WTC11 (cell line): ENCODE measurements around the gene FOXP4.

Source experiments
- JUN ChIP-seq: sonication (generic); formaldehyde crosslinking; IDR thresholded peaks from 2 replicates; pipeline ENCODE4 v1.8.0; 2023; ENCODE audit warnings: mild to moderate bottlenecking, missing genetic modification reagents
- TF ChIP-seq, protein P1 (sequence below): sonication (generic); formaldehyde crosslinking; IDR thresholded peaks from 2 replicates; pipeline ENCODE4 v1.8.1; 2022; ENCODE audit warnings: missing genetic modification reagents, borderline replicate concordance
- TF ChIP-seq, protein P2 (sequence below): fragments of 200-600 bp; IDR thresholded peaks from 2 replicates; pipeline ENCODE4 v1.8.0; 2022; ENCODE audit warnings: antibody characterized with exemption
- TF ChIP-seq, protein P3 (sequence below): sonication (generic); formaldehyde crosslinking; conservative IDR thresholded peaks from 2 replicates; pipeline ENCODE4 v1.8.1; 2023; ENCODE audit warnings: mild to moderate bottlenecking, low read depth, missing genetic modification reagents, moderate library complexity

DNA sequence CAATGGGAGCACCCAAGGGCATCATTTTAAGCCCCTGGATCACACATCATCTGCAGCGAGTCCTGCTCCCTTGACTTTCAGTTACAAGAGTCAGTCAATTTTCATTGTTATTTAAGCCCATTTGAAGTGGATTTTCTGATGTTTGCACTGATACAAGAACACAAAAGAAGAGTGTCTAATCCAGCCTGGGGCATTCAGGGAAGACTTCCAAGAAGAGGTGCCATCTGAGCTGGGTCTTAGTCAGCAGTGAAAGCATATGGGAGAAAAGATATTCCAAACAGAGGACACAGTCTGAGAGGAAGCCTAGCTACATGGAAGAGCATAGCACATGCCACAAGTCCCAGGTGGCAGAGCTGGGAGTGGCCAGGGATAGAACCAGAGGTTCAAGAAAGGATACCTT lies 10.4 kb upstream of the FOXP4 start:
- TF ChIP-seq, protein P1, sequence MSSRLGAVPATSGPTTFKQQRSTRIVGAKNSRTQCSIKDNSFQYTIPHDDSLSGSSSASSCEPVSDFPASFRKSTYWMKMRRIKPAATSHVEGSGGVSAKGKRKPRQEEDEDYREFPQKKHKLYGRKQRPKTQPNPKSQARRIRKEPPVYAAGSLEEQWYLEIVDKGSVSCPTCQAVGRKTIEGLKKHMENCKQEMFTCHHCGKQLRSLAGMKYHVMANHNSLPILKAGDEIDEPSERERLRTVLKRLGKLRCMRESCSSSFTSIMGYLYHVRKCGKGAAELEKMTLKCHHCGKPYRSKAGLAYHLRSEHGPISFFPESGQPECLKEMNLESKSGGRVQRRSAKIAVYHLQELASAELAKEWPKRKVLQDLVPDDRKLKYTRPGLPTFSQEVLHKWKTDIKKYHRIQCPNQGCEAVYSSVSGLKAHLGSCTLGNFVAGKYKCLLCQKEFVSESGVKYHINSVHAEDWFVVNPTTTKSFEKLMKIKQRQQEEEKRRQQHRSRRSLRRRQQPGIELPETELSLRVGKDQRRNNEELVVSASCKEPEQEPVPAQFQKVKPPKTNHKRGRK (CRISPR knock-in tag) = no peak
- TF ChIP-seq, protein P2, sequence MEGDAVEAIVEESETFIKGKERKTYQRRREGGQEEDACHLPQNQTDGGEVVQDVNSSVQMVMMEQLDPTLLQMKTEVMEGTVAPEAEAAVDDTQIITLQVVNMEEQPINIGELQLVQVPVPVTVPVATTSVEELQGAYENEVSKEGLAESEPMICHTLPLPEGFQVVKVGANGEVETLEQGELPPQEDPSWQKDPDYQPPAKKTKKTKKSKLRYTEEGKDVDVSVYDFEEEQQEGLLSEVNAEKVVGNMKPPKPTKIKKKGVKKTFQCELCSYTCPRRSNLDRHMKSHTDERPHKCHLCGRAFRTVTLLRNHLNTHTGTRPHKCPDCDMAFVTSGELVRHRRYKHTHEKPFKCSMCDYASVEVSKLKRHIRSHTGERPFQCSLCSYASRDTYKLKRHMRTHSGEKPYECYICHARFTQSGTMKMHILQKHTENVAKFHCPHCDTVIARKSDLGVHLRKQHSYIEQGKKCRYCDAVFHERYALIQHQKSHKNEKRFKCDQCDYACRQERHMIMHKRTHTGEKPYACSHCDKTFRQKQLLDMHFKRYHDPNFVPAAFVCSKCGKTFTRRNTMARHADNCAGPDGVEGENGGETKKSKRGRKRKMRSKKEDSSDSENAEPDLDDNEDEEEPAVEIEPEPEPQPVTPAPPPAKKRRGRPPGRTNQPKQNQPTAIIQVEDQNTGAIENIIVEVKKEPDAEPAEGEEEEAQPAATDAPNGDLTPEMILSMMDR = no peak
- TF ChIP-seq JUN = no peak
- TF ChIP-seq, protein P3, sequence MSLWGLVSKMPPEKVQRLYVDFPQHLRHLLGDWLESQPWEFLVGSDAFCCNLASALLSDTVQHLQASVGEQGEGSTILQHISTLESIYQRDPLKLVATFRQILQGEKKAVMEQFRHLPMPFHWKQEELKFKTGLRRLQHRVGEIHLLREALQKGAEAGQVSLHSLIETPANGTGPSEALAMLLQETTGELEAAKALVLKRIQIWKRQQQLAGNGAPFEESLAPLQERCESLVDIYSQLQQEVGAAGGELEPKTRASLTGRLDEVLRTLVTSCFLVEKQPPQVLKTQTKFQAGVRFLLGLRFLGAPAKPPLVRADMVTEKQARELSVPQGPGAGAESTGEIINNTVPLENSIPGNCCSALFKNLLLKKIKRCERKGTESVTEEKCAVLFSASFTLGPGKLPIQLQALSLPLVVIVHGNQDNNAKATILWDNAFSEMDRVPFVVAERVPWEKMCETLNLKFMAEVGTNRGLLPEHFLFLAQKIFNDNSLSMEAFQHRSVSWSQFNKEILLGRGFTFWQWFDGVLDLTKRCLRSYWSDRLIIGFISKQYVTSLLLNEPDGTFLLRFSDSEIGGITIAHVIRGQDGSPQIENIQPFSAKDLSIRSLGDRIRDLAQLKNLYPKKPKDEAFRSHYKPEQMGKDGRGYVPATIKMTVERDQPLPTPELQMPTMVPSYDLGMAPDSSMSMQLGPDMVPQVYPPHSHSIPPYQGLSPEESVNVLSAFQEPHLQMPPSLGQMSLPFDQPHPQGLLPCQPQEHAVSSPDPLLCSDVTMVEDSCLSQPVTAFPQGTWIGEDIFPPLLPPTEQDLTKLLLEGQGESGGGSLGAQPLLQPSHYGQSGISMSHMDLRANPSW = no peak
